ENCODE measurements around the gene TGFBR1. TPM values are rescaled to one million over a fixed set of nuclear protein-coding genes. Genes with fewer than 3 reads are reported as not detected.

TGFBR1 gene
- total and polyA plus RNA-seq, 2 donors (not counting 3 experiments of a cell fraction or from before 2014, with no cell fraction given): 5.8 to 18.6 TPM

- H4K20me1 ChIP-seq (replicated peaks; ENCODE audit: control insufficient read depth, extremely low read depth, insufficient read depth, low read length): no peaks in the 10 kb centered on the region
- no peaks in the 10 kb centered on the region for H3K9me1 ChIP-seq (replicated peaks; ENCODE audit: control insufficient read depth, extremely low read depth, insufficient read depth, low read length)
- no peak for FAIRE-seq
- DNase-seq (ENCODE audit: low read depth, low spot score): no peak
- H2AFZ ChIP-seq (ENCODE audit: low read depth, low read length): no peak overlapping the region
- peaks cover 0 to 3% of the 10 kb centered on the region in 2 experiments for H3K27me3 ChIP-seq (ENCODE audit: control insufficient read depth in 2 of 2, insufficient read depth in 2 of 2, low read length in 2 of 2)
- H3K4me1 ChIP-seq (ENCODE audit: control insufficient read depth, extremely low read depth, insufficient read depth, low read length): no peaks in the 10 kb centered on the region
- H3K9ac ChIP-seq (replicated peaks; ENCODE audit: extremely low read depth, insufficient read depth, low read length): no peak overlapping the region
- BruUV-seq (replicated peaks): no TSS peak
- ChIA-PET CTCF (no interaction called here), POLR2A (no interaction called here)
- no peak overlapping the region for H3K4me3 ChIP-seq (replicated peaks in 1 of 3; ENCODE audit: insufficient read depth in 1 of 3, low read depth in 1 of 3, low read length in 3 of 3)
- TF ChIP-seq MAX (IDR thresholded peaks at IDR 0.05; ENCODE audit: insufficient read depth, insufficient read length) (no peak), FOS (IDR thresholded peaks at IDR 0.05; ENCODE audit: borderline replicate concordance, insufficient read depth, low read length) (no peak), MYC (IDR thresholded peaks at IDR 0.05; ENCODE audit: low read depth, low read length) (no peak), EZH2 (IDR thresholded peaks at IDR 0.05; ENCODE audit: borderline replicate concordance, low read depth, low read length, severe bottlenecking) (no peak), CTCF (IDR thresholded peaks at IDR 0.05; ENCODE audit: extremely low read depth in 1 of 2, insufficient read depth in 1 of 2, low read depth in 1 of 2, low read length in 2 of 2) (no peak), POLR2A (IDR thresholded peaks at IDR 0.05; ENCODE audit: low read depth, low read length) (no peak), JUN (IDR thresholded peaks at IDR 0.05; ENCODE audit: borderline replicate concordance, insufficient read depth, insufficient read length, low read depth) (no peak), POLR2AphosphoS5 (IDR thresholded peaks at IDR 0.05; ENCODE audit: insufficient read depth, low read depth, low read length) (no peak), GATA2 (IDR thresholded peaks at IDR 0.05; ENCODE audit: insufficient read depth, insufficient read length, low read depth, low read length) (no peak)
- no peaks in the 10 kb centered on the region for H3K36me3 ChIP-seq (ENCODE audit: control insufficient read depth in 2 of 2, extremely low read depth in 1 of 2, insufficient read depth in 2 of 2, low read length in 2 of 2)
- H3K9me3 ChIP-seq (replicated peaks; ENCODE audit: control insufficient read depth, insufficient read depth, low read length): no peaks in the 10 kb centered on the region
- H3K27ac ChIP-seq (ENCODE audit: insufficient read depth, low read depth, low read length): no peak overlapping the region
- H3K79me2 ChIP-seq (ENCODE audit: control insufficient read depth, insufficient read depth, low read length): no peaks in the 10 kb centered on the region
- intact Hi-C loops (cut with micrococcal nuclease): no loop called here
- dilution Hi-C loops (cut with MboI; ENCODE audit: extremely low pct_ligation_motif_present, low sequenced_read_pairs): no loop called here
- H3K4me2 ChIP-seq (ENCODE audit: insufficient read depth, low read length): no peak overlapping the region
These were observed 48.7 kb upstream of the TGFBR1 start for GRCh38 chr9:99056186-99056585.
